GM19193 (cell line): Measurements from ENCODE around the gene SIK2.

Experiments
- POLR2A ChIP-seq: IDR thresholded peaks from 4 replicates; pipeline ENCODE4 v1.6.1; 2011; ENCODE audit not compliant: insufficient read depth, insufficient read length; ENCODE audit errors: extremely low read depth

The SIK2 gene

GRCh38 chr11:111659201-111660115 lies 57.2 kb downstream of the SIK2 start:
- TF ChIP-seq POLR2A: no peak

DNA sequence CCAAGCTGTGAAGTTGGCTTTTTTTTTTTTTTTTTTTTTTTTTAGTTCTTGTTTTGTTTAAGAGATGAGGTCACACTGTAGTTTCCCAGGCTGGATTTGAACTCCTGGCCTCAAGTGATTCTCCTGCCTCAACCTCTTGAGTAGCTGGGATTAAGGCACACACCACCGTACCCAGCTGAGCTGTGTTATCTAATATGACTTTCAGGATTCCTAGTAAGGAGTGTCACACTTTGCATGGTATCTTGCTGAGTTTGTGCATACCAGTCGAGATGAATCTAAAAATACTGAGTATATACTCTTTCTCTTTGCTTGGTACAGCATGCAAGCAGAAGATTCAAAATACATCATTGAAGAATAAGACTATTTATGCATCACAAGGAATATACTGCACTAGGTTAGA lies 58.6 kb downstream of the SIK2 start:
- TF ChIP-seq POLR2A: no peak

GRCh38 chr11:111663820-111664219 lies 61.6 kb downstream of the SIK2 start:
- no peak for TF ChIP-seq POLR2A

- TF ChIP-seq POLR2A: no peak
These were observed 63.5 kb downstream of the SIK2 start for GRCh38 chr11:111665777-111666176.

- TF ChIP-seq POLR2A: no peak
These were observed 66.7 kb downstream of the SIK2 start for GRCh38 chr11:111668980-111669379.

DNA sequence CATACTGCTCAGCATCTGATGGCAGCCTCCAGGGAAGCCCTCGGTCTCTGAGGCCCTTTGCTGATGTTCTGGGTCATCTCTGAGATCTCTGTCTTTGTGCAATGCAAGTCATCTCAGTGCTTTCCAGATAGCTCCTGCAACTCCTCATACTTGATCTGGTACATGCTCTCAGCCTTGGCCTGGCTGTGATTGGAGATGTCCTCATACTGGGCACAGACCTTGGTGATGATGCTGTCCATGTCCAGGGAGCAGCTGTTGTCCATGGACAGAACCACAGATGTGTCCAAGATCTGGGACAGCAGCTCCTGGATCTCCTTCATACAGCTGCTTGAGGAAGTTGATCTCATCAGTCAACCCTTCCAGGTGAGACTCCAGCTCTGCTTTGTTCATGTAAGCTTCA lies 69.1 kb downstream of the SIK2 start:
- TF ChIP-seq POLR2A: no peak

GRCh38 chr11:111672949-111673348 lies 70.7 kb downstream of the SIK2 start:
- no peak for TF ChIP-seq POLR2A

DNA sequence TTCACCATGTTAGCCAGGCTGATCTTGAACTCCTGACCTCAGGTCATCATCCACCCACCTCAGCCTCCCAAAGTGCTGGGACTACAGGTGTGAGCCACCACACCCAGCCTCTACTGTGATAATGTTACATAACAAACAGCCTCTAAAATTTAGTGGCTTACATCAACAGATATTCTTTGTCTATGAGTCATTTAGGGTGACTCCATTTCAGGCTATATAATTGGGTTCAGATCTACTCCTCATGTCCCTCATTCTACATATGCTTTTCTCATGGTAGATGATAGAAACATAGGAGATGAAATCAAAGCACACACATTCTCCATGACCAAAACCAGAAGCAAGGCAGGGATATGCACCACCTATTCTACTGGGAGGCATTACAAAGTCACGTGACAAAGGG lies 72.7 kb downstream of the SIK2 start:
- no peak for TF ChIP-seq POLR2A

DNA sequence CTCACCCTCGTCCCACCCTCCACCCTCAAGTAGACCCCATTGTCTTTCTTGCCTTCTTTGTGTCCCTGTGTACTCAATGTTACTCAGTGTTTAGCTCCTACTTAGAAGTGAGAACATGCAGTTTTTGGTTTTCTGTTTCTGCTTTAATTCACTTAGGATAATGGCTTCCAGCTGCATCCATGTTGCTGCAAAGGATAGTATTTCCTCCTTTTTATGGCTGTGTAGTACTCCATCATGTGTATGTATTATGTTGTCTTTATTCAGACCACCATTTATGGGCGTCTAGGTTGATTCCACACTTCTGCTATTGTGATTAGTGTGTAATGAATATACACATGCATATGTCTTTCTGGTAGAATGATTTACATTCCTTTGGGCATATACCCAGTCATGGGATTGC lies 73.6 kb downstream of the SIK2 start:
- TF ChIP-seq POLR2A: no peak

DNA sequence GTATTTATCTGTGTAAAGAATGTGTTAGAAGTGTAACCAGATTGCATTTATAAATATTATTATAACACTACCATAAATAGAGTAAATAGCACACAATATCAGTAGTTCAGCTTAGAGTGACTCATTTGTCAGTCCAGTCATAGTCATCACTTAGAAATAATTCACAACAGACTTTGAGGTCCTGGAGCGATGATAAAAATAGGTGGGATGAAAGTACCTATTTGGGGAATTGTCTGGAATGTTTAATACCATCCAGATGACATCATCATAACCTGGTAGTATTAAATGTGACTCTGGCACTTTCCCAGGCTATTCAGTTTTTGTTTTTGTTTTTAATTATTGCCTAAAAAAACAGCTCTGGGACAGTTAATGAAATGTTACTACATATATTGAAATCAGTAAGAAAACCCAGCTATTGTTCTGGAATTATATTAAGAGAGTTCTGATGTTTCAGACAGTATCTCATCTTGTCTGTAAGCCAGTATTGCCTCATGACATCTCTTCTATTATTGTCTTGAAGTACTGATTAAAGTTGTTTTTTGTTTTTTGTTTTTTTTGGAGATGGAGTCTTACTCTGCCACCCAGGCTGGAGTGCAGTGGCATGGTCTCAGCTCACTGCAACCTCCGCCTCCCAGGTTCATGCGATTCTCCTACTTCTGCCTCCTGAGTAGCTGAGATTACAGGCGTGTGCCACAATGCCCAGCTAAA lies 74.8 kb downstream of the SIK2 start:
- TF ChIP-seq POLR2A: no peak

- no peak for TF ChIP-seq POLR2A
These were observed 78.4 kb downstream of the SIK2 start for GRCh38 chr11:111680486-111681175.

DNA sequence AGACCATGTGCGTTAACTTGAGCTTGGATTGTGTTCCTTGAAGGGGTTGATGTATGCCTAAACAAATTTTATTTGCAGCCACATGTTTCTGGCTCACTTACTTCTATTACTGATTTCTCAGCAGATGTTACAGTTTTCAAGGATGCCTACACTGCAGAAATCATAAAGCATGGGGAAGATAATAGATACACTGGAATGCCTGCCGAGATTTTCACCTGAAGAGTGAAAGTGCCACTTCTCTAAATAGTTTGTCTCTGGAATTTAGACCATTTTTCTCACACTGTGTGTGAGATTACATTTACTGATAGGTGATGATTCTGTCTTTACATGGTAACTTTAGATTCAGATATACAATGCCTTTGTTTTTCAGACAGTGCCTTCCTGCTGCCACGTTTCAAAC lies 81.6 kb downstream of the SIK2 start:
- no peak for TF ChIP-seq POLR2A

DNA sequence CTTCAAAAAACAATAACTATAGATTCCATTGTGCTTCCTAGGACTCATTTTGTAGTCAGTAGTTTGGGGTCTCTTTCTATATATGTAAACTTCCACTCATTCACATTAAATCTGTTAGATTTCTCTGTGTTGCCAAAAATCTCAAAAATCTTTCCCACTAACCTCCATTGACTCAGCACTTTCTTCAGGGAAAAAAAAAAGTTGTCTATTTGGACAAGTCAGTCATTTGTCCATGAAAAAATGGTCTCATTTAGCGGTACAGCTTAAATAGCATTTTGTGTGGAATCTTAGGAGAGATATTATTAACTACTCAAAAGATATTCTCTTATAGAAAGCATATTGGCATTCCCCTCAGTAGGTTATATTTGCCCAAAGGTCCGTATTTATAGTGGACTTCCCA lies 82.0 kb downstream of the SIK2 start:
- TF ChIP-seq POLR2A: no peak

- TF ChIP-seq POLR2A: no peak
These were observed 85.8 kb downstream of the SIK2 start for GRCh38 chr11:111688013-111688412.

DNA sequence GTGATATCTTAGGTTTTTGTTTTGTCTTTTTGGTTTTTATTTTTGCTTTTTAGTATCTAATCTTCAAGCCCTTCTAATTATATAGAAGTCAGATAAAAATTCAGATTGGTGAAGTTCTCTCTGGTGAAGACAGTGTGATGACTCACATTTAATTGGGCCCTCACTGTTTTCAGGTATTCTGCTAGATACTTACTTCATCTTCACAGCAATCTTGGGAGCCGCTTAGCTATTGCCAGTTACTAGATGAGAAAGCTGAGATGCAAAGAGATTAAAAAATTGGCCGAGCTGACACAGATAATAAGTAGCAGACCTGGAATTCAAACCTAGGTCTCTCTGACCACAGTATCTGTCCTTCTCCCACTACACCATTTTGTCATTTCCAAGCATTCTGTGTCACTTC lies 88.9 kb downstream of the SIK2 start:
- TF ChIP-seq POLR2A: no peak
